Right lobe of liver (tissue), 4 donors: Measurements from ENCODE around the gene HES4.

Experiments
- CTCF ChIP-seq, 4 donors: fragments of 200-600 bp in 3 of 4; fragments of 450-650 bp in 1 of 4; IDR thresholded peaks; one replicate each; pipeline versions ENCODE4 v1.5.1 to v1.8.0; 2016 to 2022; ENCODE audit warnings: antibody characterized with exemption in 4 of 4, mild to moderate bottlenecking in 2 of 4
- POLR2A ChIP-seq: fragments of 450-650 bp; IDR thresholded peaks from one replicate; pipeline ENCODE4 v1.6.1; 2017; ENCODE audit warnings: antibody characterized with exemption, mild to moderate bottlenecking
- donor health status: DM: no; HTN: no; CAD: no.
- donor health status: DM: no; HTN: no; CAD: no.
- donor health status: DM: no; HTN: yes; CAD: no.

GRCh38 chr1:1048765-1049164, 48.9 kb upstream of the HES4 start:
- TF ChIP-seq CTCF (IDR thresholded peaks at IDR 0.05) (no peak), POLR2A (no peak)
